Heart left ventricle (tissue), 16 donors: ENCODE results near the gene OR1J1. TPM values are rescaled to one million over a fixed set of nuclear protein-coding genes. Genes with fewer than 3 reads are reported as not detected.

Source experiments
- ATAC-seq, 4 donors: fragments of 200-7000 bp; cut with Tn5 transposase; one replicate each; pipeline ENCODE4 v1.9.1; 2020 to 2022; ENCODE audit warnings: moderate library complexity in 4 of 4, mild to moderate bottlenecking in 3 of 4, moderate number of reproducible peaks in 1 of 4
- DNase-seq, 5 donors: peaks; one replicate each; pipeline ENCODE4 v3.0.0-alpha.2; 2020
- H3K27ac ChIP-seq, 12 donors: fragments of 200-600 bp; sonication (generic) in 4 of 12; one replicate each; pipeline versions ENCODE4 v1.5.0 to v1.8.0; 2016 to 2022; ENCODE audit warnings: mild to moderate bottlenecking in 2 of 12
- H3K27me3 ChIP-seq, 9 donors: fragments of 200-600 bp; sonication (generic) in 2 of 9; one replicate each; pipeline versions ENCODE4 v1.5.1 to v1.8.0; 2016 to 2022; ENCODE audit warnings: mild to moderate bottlenecking in 3 of 9
- H3K36me3 ChIP-seq, 9 donors: fragments of 200-600 bp; sonication (generic) in 2 of 9; one replicate each; pipeline versions ENCODE4 v1.5.0 to v1.8.0; 2018 to 2022; ENCODE audit warnings: mild to moderate bottlenecking in 2 of 9
- H3K4me1 ChIP-seq, 12 donors: fragments of 200-600 bp; sonication (generic) in 4 of 12; one replicate each; pipeline versions ENCODE4 v1.5.0 to v1.8.0; 2016 to 2022; ENCODE audit warnings: mild to moderate bottlenecking in 3 of 12
- H3K4me3 ChIP-seq, 12 donors: fragments of 200-600 bp; sonication (generic) in 4 of 12; one replicate each; pipeline versions ENCODE4 v1.5.0 to v1.8.0; 2017 to 2022; ENCODE audit warnings: mild to moderate bottlenecking in 9 of 12, moderate library complexity in 4 of 12
- H3K9me3 ChIP-seq, 12 donors: fragments of 200-600 bp; sonication (generic) in 4 of 12; one replicate each; pipeline versions ENCODE4 v1.5.0 to v1.8.0; 2016 to 2022; ENCODE audit warnings: mild to moderate bottlenecking in 1 of 12
- CTCF ChIP-seq, 12 donors: fragments of 200-600 bp; sonication (generic) in 4 of 12; IDR thresholded peaks; one replicate each; pipeline versions ENCODE4 v1.5.0 to v1.8.0; 2018 to 2022; ENCODE audit warnings: antibody characterized with exemption in 12 of 12, mild to moderate bottlenecking in 5 of 12
- POLR2A ChIP-seq, 2 donors: fragments of 450-650 bp; IDR thresholded peaks; one replicate each; pipeline ENCODE4 v1.6.1; 2017; ENCODE audit warnings: antibody characterized with exemption in 2 of 2, mild to moderate bottlenecking in 2 of 2, moderate library complexity in 2 of 2
- WGBS, 4 donors: extraction: QIAGEN DNeasy Blood & Tissue Kit in 2 of 4; methylation state at CpG; one replicate each; pipeline versions ENCODE4 v1.1.5 to v1.1.7; 2013 to 2018; 5-methylcytosine and 5-hydroxymethylcytosine counted together
- intact Hi-C, 10 donors: fragments of 100-400 bp; cut with DNase I; formaldehyde crosslinking; loops; one replicate each; pipeline versions ENCODE4 v1.11.1 to v1.14.2; 2022
- polyA plus RNA-seq, 2 donors: library from polyadenylated mRNA; stranded (reverse); fragments of 200-250 nt; gene quantifications; one replicate each; pipeline ENCODE4 v1.2.3, GENCODE V29; 2013
- total RNA-seq, 9 donors: library from RNA; depleted of rRNA in 2 of 9; stranded (reverse); fragments of >200 nt in 2 of 9; fragmentation: NEBNext Ultra II Directional in 3 of 9; extraction: Animal tissue kit (Norgen Biotek cat#: 25700) in 3 of 9; gene quantifications; one replicate each; pipeline versions ENCODE4 v1.1.0 to v1.2.4, GENCODE V29; 2016 to 2023
- donor health status: ischemic (EF 13 %, LVEDD 7.1; RV severe dilation, severe dysfunction).
- donor health status: healthy with polysubstance abuse.
- donor health status: DM: no; HTN: yes; CAD: no.
- donor health status: DM: no; HTN: no; CAD: no.
- donor health status: ischemic (EF 25% LVEDD 6.9; RV normal size, moderate dysfunction).
- donor health status: ischemic (EF 25% LVEDD 5.7; RV mildly dilated, moderate dysfunction).
- donor health status: healthy.
- donor health status: DM: yes; HTN: yes; CAD: no.
- donor health status: ischemic (EF 35%, LVEDD 5.7; RV mildly dilated, moderate dysfunction).
- donor health status: nonischemic (EF 11% LVEDD 7.7; RV severe dilation, severe dysfunction).
- donor health status: DM: yes; HTN: yes; CAD: no.
- donor health status: PGD.
- donor health status: ischemic (EF 29% LVEDD 5.4; RV normal size, mild dysfunction).
- donor health status: nonischemic (EF 23%, LVEDD 6.1; RV moderate dilation, normal function).

OR1J1 gene
- total and polyA plus RNA-seq, 11 donors: not detected

- DNase-seq (no peak), ATAC-seq (no peak)
- Histone ChIP-seq H3K27me3 (peaks cover 0 to 3% (median 0%) of the 10 kb centered on the region in 9 donors), H3K36me3 (no peaks in the 10 kb centered on the region), H3K4me3 (no peak overlapping the region), H3K9me3 (peaks cover 0 to 14% (median 4%) of the 10 kb centered on the region in 12 donors), H3K4me1 (no peaks in the 10 kb centered on the region), H3K27ac (no peak overlapping the region)
- WGBS, 4 donors: 14 to 37% (median 27%) methylated on average over 3 of the region's 3 CpGs
- TF ChIP-seq POLR2A (IDR thresholded peaks at IDR 0.05) (no peak), CTCF (IDR thresholded peaks at IDR 0.05) (no peak)
- intact Hi-C loops: loop anchor here in 3 of 10 donors (5.0 to 10.0 kb wide), 3 partner anchors 52 to 82 kb away; no protein-coding TSS in a partner anchor
These were observed 30.8 kb downstream of the OR1J1 start for GRCh38 chr9:122446819-122447484.

- ATAC-seq: peak in 1 of 4 donors; percentile 77
- H3K27me3 ChIP-seq: peaks cover 0 to 3% (median 0%) of the 10 kb centered on the region in 9 donors
- H3K4me1 ChIP-seq: no peaks in the 10 kb centered on the region
These were observed 32.5 kb downstream of the OR1J1 start for GRCh38 chr9:122445155-122445749.

GRCh38 chr9:122444041-122444733, 33.5 kb downstream of the OR1J1 start:
- peak in 2 of 4 donors; percentile 49 to 77 for ATAC-seq
- Histone ChIP-seq H3K4me1 (no peaks in the 10 kb centered on the region), H3K27me3 (peaks cover 0 to 3% (median 0%) of the 10 kb centered on the region in 9 donors), H3K4me3 (no peak overlapping the region), H3K9me3 (peaks cover 0 to 14% (median 4%) of the 10 kb centered on the region in 12 donors), H3K27ac (no peak overlapping the region), H3K36me3 (no peaks in the 10 kb centered on the region)
- intact Hi-C loops: loop anchor here in 3 of 10 donors (5.0 to 10.0 kb wide), 3 partner anchors 49 to 79 kb away; no protein-coding TSS in a partner anchor
- WGBS, 4 donors: 51 to 56% (median 52%) methylated on average over 5 of the region's 5 CpGs
- no peak for TF ChIP-seq CTCF (IDR thresholded peaks at IDR 0.05)
- TF ChIP-seq POLR2A (IDR thresholded peaks at IDR 0.05): no peak
- DNase-seq: peak in 3 of 5 donors; percentile 32 to 58 (median 54)

More at GRCh38 chr9:122445155-122445749, 32.5 kb downstream of the OR1J1 start:
- H3K27ac ChIP-seq: no peak overlapping the region
- WGBS, 4 donors: 81 to 96% (median 84%) methylated on average over 2 of the region's 2 CpGs
- intact Hi-C loops: loop anchor here in 3 of 10 donors (5.0 to 10.0 kb wide), 3 partner anchors 50 to 80 kb away; no protein-coding TSS in a partner anchor
- no peak overlapping the region for H3K4me3 ChIP-seq
- no peak for DNase-seq
- TF ChIP-seq POLR2A (IDR thresholded peaks at IDR 0.05): no peak
- TF ChIP-seq CTCF (IDR thresholded peaks at IDR 0.05): no peak
- no peaks in the 10 kb centered on the region for H3K36me3 ChIP-seq
- H3K9me3 ChIP-seq: peaks cover 0 to 14% (median 4%) of the 10 kb centered on the region in 12 donors
